ENCODE results near the gene ATP6V1C2.

- TF ChIP-seq EP300 (IDR thresholded peaks at IDR 0.05) (no peak), CTCF (IDR thresholded peaks at IDR 0.05) (no peak), POLR2A (IDR thresholded peaks at IDR 0.05) (no peak), POLR2AphosphoS5 (IDR thresholded peaks at IDR 0.05) (no peak)
These were observed 43.5 kb downstream of the ATP6V1C2 start for GRCh38 chr2:10764896-10765295.
